ENCODE data around the gene ZNF544. TPM values are rescaled to one million over a fixed set of nuclear protein-coding genes. Genes with fewer than 3 reads are reported as not detected.
"Not testable (repeated sequence)": the region's sequence is repeated elsewhere in the genome, so short reads cannot be mapped to it uniquely, and the experiment has no call there.

The ZNF544 gene
- total RNA-seq, 3 donors from 2014 or later = 41.6 to 43.8 (median 41.6) TPM

DNA sequence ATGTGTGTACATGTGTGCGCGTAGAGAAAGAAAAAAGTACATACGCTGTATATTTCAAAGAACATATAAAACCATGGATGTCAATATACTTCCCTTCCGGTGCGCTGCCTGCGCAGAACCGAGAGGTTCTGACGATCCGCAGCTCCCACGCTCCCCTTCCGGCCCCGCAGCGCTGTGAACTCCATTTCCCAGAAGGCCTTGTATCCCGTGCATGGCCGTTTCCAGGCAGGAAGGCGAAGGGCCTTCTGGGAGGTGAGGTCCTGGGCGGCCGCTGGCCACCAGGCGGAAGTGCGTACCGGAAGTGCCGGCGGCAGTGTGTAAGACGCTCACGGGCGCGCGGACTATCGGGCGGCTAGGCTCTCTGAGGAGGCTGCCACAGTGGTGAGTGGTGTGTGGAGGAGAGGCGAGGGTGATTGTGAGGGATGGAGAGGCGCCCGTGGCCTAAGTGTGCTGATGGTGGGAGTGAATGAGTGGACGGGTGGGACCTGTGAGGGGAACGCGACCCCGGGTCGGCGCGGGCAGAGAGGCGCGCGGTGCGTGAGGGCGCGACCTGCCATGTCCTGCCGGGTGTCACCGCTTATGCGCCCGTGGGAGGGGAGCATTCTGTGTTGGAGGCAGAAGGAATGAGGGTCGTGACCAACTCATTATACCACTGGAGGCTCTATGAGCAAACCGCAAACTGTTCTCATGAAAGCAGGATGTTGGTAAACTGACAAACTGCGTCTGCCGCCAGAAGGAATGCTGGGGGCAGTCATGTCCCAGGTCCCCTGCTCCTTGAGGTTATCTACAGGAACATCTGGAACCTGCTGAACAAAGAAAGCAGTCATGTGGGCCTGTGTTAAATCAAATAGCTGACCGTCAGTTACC lies 76.6 kb downstream of the ZNF544 start, which contains the start of gene ERVK3-1:
TSS of gene ERVK3-1 (plus strand) at position 313 of the 867 bp plus-strand sequence. CDS start 6,792 bp downstream, outside the sequence.
- DNase-seq = peak; percentile 88
- Mint-ChIP-seq H3K4me1 (ENCODE audit: low read depth) (peaks cover 49% of the 10 kb centered on the region), H3K9me3 (no peaks in the 10 kb centered on the region), H3K36me3 (ENCODE audit: insufficient read depth) (peaks cover 42% of the 10 kb centered on the region), H3K4me3 (peak within 1 kb of the TSS; percentile 98), H3K27me3 (ENCODE audit: low read depth) (no peaks in the 10 kb centered on the region)
- ATAC-seq = peak; percentile 99

DNA sequence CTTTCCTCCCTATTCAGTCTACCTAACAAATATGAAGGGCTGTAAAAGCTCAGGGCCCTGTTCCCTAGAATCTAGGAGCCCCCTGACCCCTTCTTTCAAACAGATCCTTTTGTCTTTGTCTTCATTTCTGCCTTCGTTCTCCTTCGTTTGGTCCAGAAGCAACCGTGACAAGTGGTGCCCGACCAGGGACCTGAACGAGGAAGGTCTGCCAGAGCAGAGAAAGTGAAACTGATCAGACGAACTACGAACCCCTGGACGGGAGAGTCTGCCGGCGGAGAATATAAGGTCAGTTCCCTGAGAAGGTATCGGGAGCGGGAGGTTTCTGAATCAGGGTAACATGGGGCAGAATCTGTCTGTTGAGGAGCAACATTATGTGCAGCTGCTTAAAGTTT lies 77.2 kb downstream of the ZNF544 start:
- H3K27me3 Mint-ChIP-seq (ENCODE audit: low read depth) = no peaks in the 10 kb centered on the region

DNA sequence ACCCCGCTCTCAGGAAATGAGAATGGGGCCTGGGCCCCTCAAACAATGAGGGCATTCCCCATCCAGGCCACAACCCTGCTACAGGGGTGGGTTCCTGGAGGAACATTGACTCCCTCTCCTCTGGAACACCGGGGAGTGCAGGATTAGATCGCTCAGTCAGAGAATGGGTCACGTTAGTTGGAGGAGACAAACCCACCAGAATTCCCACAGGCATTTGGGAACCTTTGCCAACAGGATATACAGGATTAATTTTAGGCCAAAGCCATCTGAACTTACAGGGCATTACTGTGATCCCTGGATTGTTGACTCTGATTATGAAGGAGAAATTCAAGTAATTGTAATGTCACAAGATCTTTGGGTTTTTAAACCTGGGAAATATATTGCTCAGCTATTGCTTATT lies 79.0 kb downstream of the ZNF544 start:
- no peak for ATAC-seq
- peaks cover 49% of the 10 kb centered on the region for H3K4me1 Mint-ChIP-seq (ENCODE audit: low read depth)
- H3K4me3 Mint-ChIP-seq = peak overlapping the region; percentile 31
- no peak for DNase-seq
- no peaks in the 10 kb centered on the region for H3K9me3 Mint-ChIP-seq
- no peaks in the 10 kb centered on the region for H3K27me3 Mint-ChIP-seq (ENCODE audit: low read depth)
- H3K36me3 Mint-ChIP-seq (ENCODE audit: insufficient read depth) = peaks cover 52% of the 10 kb centered on the region

More for the DNA sequence above, 77.2 kb downstream of the ZNF544 start:
- Mint-ChIP-seq H3K9me3 (no peaks in the 10 kb centered on the region), H3K4me3 (peak overlapping the region; percentile 98), H3K36me3 (ENCODE audit: insufficient read depth) (peaks cover 39% of the 10 kb centered on the region), H3K4me1 (ENCODE audit: low read depth) (peaks cover 49% of the 10 kb centered on the region)
- DNase-seq (no peak), ATAC-seq (no peak)

- H3K9me3 Mint-ChIP-seq; H3K27me3 Mint-ChIP-seq (ENCODE audit: low read depth); H3K4me3 Mint-ChIP-seq; DNase-seq; ATAC-seq: not testable (repeated sequence)
- Mint-ChIP-seq H3K36me3 (ENCODE audit: insufficient read depth) (peaks cover 64% of the 10 kb centered on the region), H3K4me1 (ENCODE audit: low read depth) (peaks cover 35% of the 10 kb centered on the region)
Measured at GRCh38 chr19:58310685-58311084, 82.0 kb downstream of the ZNF544 start.

- Mint-ChIP-seq H3K4me3 (no peak overlapping the region), H3K9me3 (no peaks in the 10 kb centered on the region), H3K4me1 (ENCODE audit: low read depth) (peaks cover 28% of the 10 kb centered on the region), H3K36me3 (ENCODE audit: insufficient read depth) (peaks cover 59% of the 10 kb centered on the region), H3K27me3 (ENCODE audit: low read depth) (no peaks in the 10 kb centered on the region)
- DNase-seq = no peak
- ATAC-seq = no peak
Measured at GRCh38 chr19:58311345-58311865, 82.7 kb downstream of the ZNF544 start.

Other genes starting within 250 kb of the ZNF544 start
- gene ZNF606, start 226.1 kb upstream of the ZNF544 start, total RNA-seq = 1 to 10 TPM; 3.1 to 4.2 (median 4.0) TPM
- not detected for gene ZSCAN1, start 194.9 kb upstream of the ZNF544 start, total RNA-seq
- under 1 TPM; 0.27 to 0.48 (median 0.37) TPM for gene ZNF135, start 169.6 kb upstream of the ZNF544 start, total RNA-seq
- gene ZSCAN18, start 130.7 kb upstream of the ZNF544 start, total RNA-seq = 10 to 100 TPM in 1 of 3 donors, 1 to 10 TPM in 2; 7.6 to 11.7 (median 9.5) TPM
- 1 to 10 TPM; 6.3 to 8.4 (median 7.0) TPM for gene ZNF329, start 78.1 kb upstream of the ZNF544 start, total RNA-seq
- 10 to 100 TPM; 17.3 to 26.6 (median 18.4) TPM for gene ZNF274, start 45.9 kb upstream of the ZNF544 start, total RNA-seq
- gene ZNF8, start 50.0 kb downstream of the ZNF544 start, total RNA-seq = 1 to 10 TPM; 3.3 to 3.5 (median 3.4) TPM
- 100 to 1,000 TPM; 117 TPM for gene ERVK3-1, start 76.5 kb downstream of the ZNF544 start, total RNA-seq
- gene ZSCAN22, start 98.1 kb downstream of the ZNF544 start, total RNA-seq = 1 to 10 TPM; 3.0 to 4.3 (median 3.6) TPM
- gene A1BG, start 124.6 kb downstream of the ZNF544 start, total RNA-seq = 10 to 100 TPM in 2 of 3 donors, 1 to 10 TPM in 1; 9.0 to 12.0 (median 11.5) TPM
- under 1 TPM; 0.55 to 0.99 (median 0.98) TPM for gene ZNF497, start 133.8 kb downstream of the ZNF544 start, total RNA-seq
- gene ZNF837, start 152.1 kb downstream of the ZNF544 start, total RNA-seq = 1 to 10 TPM; 1.2 to 2.1 (median 1.8) TPM
- gene RPS5, start 158.4 kb downstream of the ZNF544 start, total RNA-seq = 1,000 to 10,000 TPM; 2,106 to 2,287 (median 2,120) TPM
- gene RNF225, start 166.7 kb downstream of the ZNF544 start, total RNA-seq = 1 to 10 TPM; 2.5 to 3.2 (median 2.5) TPM
- 10 to 100 TPM; 17.8 to 20.5 (median 20.3) TPM for gene ZNF584, start 179.7 kb downstream of the ZNF544 start, total RNA-seq
- 1 to 10 TPM; 1.0 to 1.8 (median 1.8) TPM for gene ZNF132, start 211.2 kb downstream of the ZNF544 start, total RNA-seq
- 10 to 100 TPM; 10.7 to 13.3 (median 11.3) TPM for gene ZNF324B, start 222.7 kb downstream of the ZNF544 start, total RNA-seq
- gene ZNF324, start 238.2 kb downstream of the ZNF544 start, total RNA-seq = 10 to 100 TPM; 16.1 to 18.0 (median 16.4) TPM
- 1 to 10 TPM; 5.3 to 6.4 (median 6.0) TPM for gene ZNF446, start 247.4 kb downstream of the ZNF544 start, total RNA-seq

All from activated T-cell treated with anti-CD3 and anti-CD28 coated beads, Interleukin-2, amount 50 U/mL, for 4 hours (primary cell).